PFSK-1 (cell line): ENCODE results near the gene MAPKAPK2.

Experiments
- FOXP2 ChIP-seq: optimal IDR thresholded peaks from 2 replicates; pipeline ENCODE3; 2011; ENCODE audit warnings: borderline replicate concordance, control low read depth, inconsistent platforms; ENCODE audit not compliant: insufficient read depth; ENCODE audit errors: extremely low read length, extremely low read depth
- POLR2AphosphoS5 ChIP-seq: IDR thresholded peaks from 2 replicates; pipeline ENCODE4 v1.6.1; 2012; ENCODE audit warnings: low read depth, mild to moderate bottlenecking, control low read depth, low read length, moderate library complexity
- REST ChIP-seq, 2 experiments: IDR thresholded peaks; 2 replicates each; pipeline versions ENCODE4 v1.6.1 to v1.8.0; 2011 to 2012; ENCODE audit warnings: low read depth in 2 of 2, low read length in 2 of 2, control low read depth in 1 of 2, inconsistent platforms in 1 of 2, mild to moderate bottlenecking in 1 of 2, moderate library complexity in 1 of 2; ENCODE audit not compliant: insufficient read depth in 1 of 2
- SIN3A ChIP-seq: IDR thresholded peaks from 2 replicates; pipeline ENCODE4 v1.6.1; 2012; ENCODE audit warnings: mild to moderate bottlenecking, low read length, moderate library complexity, borderline replicate concordance; ENCODE audit not compliant: insufficient read depth
- TAF1 ChIP-seq: IDR thresholded peaks from 2 replicates; pipeline ENCODE4 v1.6.1; 2012; ENCODE audit warnings: low read length, control low read depth, borderline replicate concordance; ENCODE audit not compliant: insufficient read depth

The MAPKAPK2 gene

GRCh38 chr1:206680279-206680678 is 4.4 kb upstream of the MAPKAPK2 start:
- TF ChIP-seq TAF1 (no peak), SIN3A (no peak), REST (IDR thresholded peaks at IDR 0.05; ENCODE audit: insufficient read depth in 1 of 2, low read depth in 2 of 2, low read length in 2 of 2) (no peak), FOXP2 (no peak), POLR2AphosphoS5 (no peak)

- TF ChIP-seq TAF1 (no peak), REST (IDR thresholded peaks at IDR 0.05; ENCODE audit: insufficient read depth in 1 of 2, low read depth in 2 of 2, low read length in 2 of 2) (no peak), SIN3A (no peak), POLR2AphosphoS5 (no peak), FOXP2 (no peak)
Measured at GRCh38 chr1:206681359-206681758, 3.3 kb upstream of the MAPKAPK2 start.

- no peak for TF ChIP-seq REST (IDR thresholded peaks at IDR 0.05; ENCODE audit: insufficient read depth in 1 of 2, low read depth in 2 of 2, low read length in 2 of 2)
- no peak for TF ChIP-seq FOXP2
- no peak for TF ChIP-seq POLR2AphosphoS5
- no peak for TF ChIP-seq SIN3A
- TF ChIP-seq TAF1: no peak
Measured at GRCh38 chr1:206682111-206682510, 2.6 kb upstream of the MAPKAPK2 start.

- no peak for TF ChIP-seq FOXP2
- TF ChIP-seq SIN3A: no peak
- TF ChIP-seq POLR2AphosphoS5: no peak
- TF ChIP-seq REST (IDR thresholded peaks at IDR 0.05; ENCODE audit: insufficient read depth in 1 of 2, low read depth in 2 of 2, low read length in 2 of 2): no peak
- TF ChIP-seq TAF1: no peak
Measured at GRCh38 chr1:206683313-206683712, 1.4 kb upstream of the MAPKAPK2 start.

- no peak for TF ChIP-seq REST (IDR thresholded peaks at IDR 0.05; ENCODE audit: insufficient read depth in 1 of 2, low read depth in 2 of 2, low read length in 2 of 2)
- no peak for TF ChIP-seq SIN3A
- TF ChIP-seq POLR2AphosphoS5: no peak
- 0 out of 2 replicates have a peak, but pooled peaks have one; percentile 10 for TF ChIP-seq TAF1
- no peak for TF ChIP-seq FOXP2
Measured at GRCh38 chr1:206684003-206684402, 702 bp upstream of the MAPKAPK2 start.
